Heart left ventricle (tissue), 16 donors: Measurements from ENCODE around the gene RWDD3. TPM values are rescaled to one million over a fixed set of nuclear protein-coding genes. Genes with fewer than 3 reads are reported as not detected.

Source experiments
- ATAC-seq, 4 donors: fragments of 200-7000 bp; cut with Tn5 transposase; one replicate each; pipeline ENCODE4 v1.9.1; 2020 to 2022; ENCODE audit warnings: moderate library complexity in 4 of 4, mild to moderate bottlenecking in 3 of 4, moderate number of reproducible peaks in 1 of 4
- DNase-seq, 5 donors: peaks; one replicate each; pipeline ENCODE4 v3.0.0-alpha.2; 2020
- H3K27ac ChIP-seq, 12 donors: fragments of 200-600 bp; sonication (generic) in 4 of 12; one replicate each; pipeline versions ENCODE4 v1.5.0 to v1.8.0; 2016 to 2022; ENCODE audit warnings: mild to moderate bottlenecking in 2 of 12
- H3K27me3 ChIP-seq, 9 donors: fragments of 200-600 bp; sonication (generic) in 2 of 9; one replicate each; pipeline versions ENCODE4 v1.5.1 to v1.8.0; 2016 to 2022; ENCODE audit warnings: mild to moderate bottlenecking in 3 of 9
- H3K36me3 ChIP-seq, 9 donors: fragments of 200-600 bp; sonication (generic) in 2 of 9; one replicate each; pipeline versions ENCODE4 v1.5.0 to v1.8.0; 2018 to 2022; ENCODE audit warnings: mild to moderate bottlenecking in 2 of 9
- H3K4me1 ChIP-seq, 12 donors: fragments of 200-600 bp; sonication (generic) in 4 of 12; one replicate each; pipeline versions ENCODE4 v1.5.0 to v1.8.0; 2016 to 2022; ENCODE audit warnings: mild to moderate bottlenecking in 3 of 12
- H3K4me3 ChIP-seq, 12 donors: fragments of 200-600 bp; sonication (generic) in 4 of 12; one replicate each; pipeline versions ENCODE4 v1.5.0 to v1.8.0; 2017 to 2022; ENCODE audit warnings: mild to moderate bottlenecking in 9 of 12, moderate library complexity in 4 of 12
- H3K9me3 ChIP-seq, 12 donors: fragments of 200-600 bp; sonication (generic) in 4 of 12; one replicate each; pipeline versions ENCODE4 v1.5.0 to v1.8.0; 2016 to 2022; ENCODE audit warnings: mild to moderate bottlenecking in 1 of 12
- CTCF ChIP-seq, 12 donors: fragments of 200-600 bp; sonication (generic) in 4 of 12; IDR thresholded peaks; one replicate each; pipeline versions ENCODE4 v1.5.0 to v1.8.0; 2018 to 2022; ENCODE audit warnings: antibody characterized with exemption in 12 of 12, mild to moderate bottlenecking in 5 of 12
- POLR2A ChIP-seq, 2 donors: fragments of 450-650 bp; IDR thresholded peaks; one replicate each; pipeline ENCODE4 v1.6.1; 2017; ENCODE audit warnings: antibody characterized with exemption in 2 of 2, mild to moderate bottlenecking in 2 of 2, moderate library complexity in 2 of 2
- WGBS, 4 donors: extraction: QIAGEN DNeasy Blood & Tissue Kit in 2 of 4; methylation state at CpG; one replicate each; pipeline versions ENCODE4 v1.1.5 to v1.1.7; 2013 to 2018; 5-methylcytosine and 5-hydroxymethylcytosine counted together
- intact Hi-C, 10 donors: fragments of 100-400 bp; cut with DNase I; formaldehyde crosslinking; loops; one replicate each; pipeline versions ENCODE4 v1.11.1 to v1.14.2; 2022
- polyA plus RNA-seq, 2 donors: library from polyadenylated mRNA; stranded (reverse); fragments of 200-250 nt; gene quantifications; one replicate each; pipeline ENCODE4 v1.2.3, GENCODE V29; 2013
- total RNA-seq, 9 donors: library from RNA; depleted of rRNA in 2 of 9; stranded (reverse); fragments of >200 nt in 2 of 9; fragmentation: NEBNext Ultra II Directional in 3 of 9; extraction: Animal tissue kit (Norgen Biotek cat#: 25700) in 3 of 9; gene quantifications; one replicate each; pipeline versions ENCODE4 v1.1.0 to v1.2.4, GENCODE V29; 2016 to 2023
- donor health status: ischemic (EF 13 %, LVEDD 7.1; RV severe dilation, severe dysfunction).
- donor health status: healthy with polysubstance abuse.
- donor health status: DM: no; HTN: yes; CAD: no.
- donor health status: DM: no; HTN: no; CAD: no.
- donor health status: ischemic (EF 25% LVEDD 6.9; RV normal size, moderate dysfunction).
- donor health status: ischemic (EF 25% LVEDD 5.7; RV mildly dilated, moderate dysfunction).
- donor health status: healthy.
- donor health status: DM: yes; HTN: yes; CAD: no.
- donor health status: ischemic (EF 35%, LVEDD 5.7; RV mildly dilated, moderate dysfunction).
- donor health status: nonischemic (EF 11% LVEDD 7.7; RV severe dilation, severe dysfunction).
- donor health status: DM: yes; HTN: yes; CAD: no.
- donor health status: PGD.
- donor health status: ischemic (EF 29% LVEDD 5.4; RV normal size, mild dysfunction).
- donor health status: nonischemic (EF 23%, LVEDD 6.1; RV moderate dilation, normal function).

Gene RWDD3
- total and polyA plus RNA-seq, 11 donors: 8.9 to 41.1 (median 14.8) TPM

GRCh38 chr1:95222629-95223028 is 11.4 kb upstream of the RWDD3 start:
- no peaks in the 10 kb centered on the region for H3K27me3 ChIP-seq
- H3K4me3 ChIP-seq: no peak overlapping the region
- intact Hi-C loops: no loop called here
- H3K36me3 ChIP-seq: peaks cover 0 to 4% (median 0%) of the 10 kb centered on the region in 9 donors
- peaks cover 0 to 19% (median 6%) of the 10 kb centered on the region in 12 donors for H3K4me1 ChIP-seq
- ATAC-seq (no peak), DNase-seq (no peak)
- TF ChIP-seq CTCF (IDR thresholded peaks at IDR 0.05) (no peak), POLR2A (IDR thresholded peaks at IDR 0.05) (no peak)
- 73 to 91% (median 79%) methylated on average over 2 of the region's 2 CpGs for WGBS, 4 donors
- no peaks in the 10 kb centered on the region for H3K9me3 ChIP-seq
- H3K27ac ChIP-seq: peak overlapping the region in 2 of 12 donors; percentile 6 to 16

DNA sequence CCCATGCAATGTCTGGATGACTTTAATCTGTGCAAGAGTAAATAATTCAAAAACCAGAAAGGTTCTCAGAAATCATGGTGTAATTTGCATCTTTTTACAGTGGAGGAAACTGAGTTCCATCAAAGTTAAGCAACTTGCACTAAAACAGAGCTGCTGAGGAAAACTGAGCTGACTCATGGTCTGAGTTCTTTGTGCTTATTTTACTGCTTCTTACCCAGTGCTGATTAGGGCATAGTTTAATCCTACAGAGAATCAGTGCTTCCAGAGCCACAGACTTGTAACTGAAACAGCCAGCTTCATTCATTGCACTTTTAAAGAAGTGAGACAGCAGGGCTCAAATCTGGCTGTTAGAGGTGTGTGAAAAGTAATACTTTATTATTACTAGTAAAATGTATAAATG is 10.9 kb upstream of the RWDD3 start:
- Histone ChIP-seq H3K27me3 (no peaks in the 10 kb centered on the region), H3K9me3 (no peaks in the 10 kb centered on the region), H3K27ac (peak overlapping the region in 2 of 12 donors; percentile 6 to 16), H3K4me3 (no peak overlapping the region), H3K4me1 (peaks cover 0 to 19% (median 6%) of the 10 kb centered on the region in 12 donors), H3K36me3 (peaks cover 0 to 4% (median 0%) of the 10 kb centered on the region in 9 donors)
- ATAC-seq (peak; percentile 19 to 79 (median 71)), DNase-seq (no peak)
- no peak for TF ChIP-seq CTCF (IDR thresholded peaks at IDR 0.05)
- no peak for TF ChIP-seq POLR2A (IDR thresholded peaks at IDR 0.05)
- intact Hi-C loops: no loop called here

DNA sequence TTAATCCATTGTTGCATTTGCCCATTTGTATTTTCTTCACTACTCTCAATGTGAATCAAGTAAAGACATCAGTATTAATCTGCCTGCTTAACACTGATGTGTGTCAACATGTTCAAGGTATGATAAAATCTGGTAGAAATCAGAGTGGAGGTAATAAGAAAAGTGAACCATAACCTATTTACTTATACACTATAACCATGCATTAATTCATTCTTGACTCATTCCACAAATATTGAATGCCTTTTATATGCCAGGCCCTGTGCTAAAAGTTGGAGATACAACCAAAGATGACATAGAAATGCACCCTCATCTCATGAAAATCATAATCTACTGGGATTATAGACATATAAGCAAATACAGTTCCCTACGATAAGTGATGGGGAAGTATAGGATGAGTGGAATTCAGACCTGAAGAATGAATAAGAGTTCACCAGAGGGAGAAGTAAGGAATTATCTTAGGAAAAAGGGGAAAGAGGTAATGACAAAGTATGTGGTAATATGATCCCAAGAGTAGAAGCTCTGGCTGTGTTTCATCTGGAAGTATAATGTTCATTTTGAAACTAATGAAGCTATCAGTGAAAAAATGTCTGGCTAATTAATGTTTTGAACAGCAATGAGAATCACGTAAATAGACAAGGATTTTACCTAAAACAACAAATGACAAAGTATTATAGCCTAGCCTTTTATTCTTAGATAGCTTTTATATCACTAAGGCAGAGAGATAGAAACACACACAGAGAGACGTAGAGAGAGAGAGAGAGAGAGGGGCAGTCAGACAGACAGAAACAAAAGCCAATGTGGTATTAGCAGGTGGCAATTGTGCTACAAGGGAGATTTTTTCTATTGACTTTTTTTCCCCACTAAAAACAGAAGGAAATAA is 7.0 kb upstream of the RWDD3 start:
- Histone ChIP-seq H3K4me3 (peak overlapping the region in 1 of 12 donors; percentile 24), H3K27ac (peak overlapping the region in 9 of 12 donors; percentile 7 to 67 (median 48)), H3K36me3 (no peaks in the 10 kb centered on the region), H3K27me3 (no peaks in the 10 kb centered on the region), H3K4me1 (peaks cover 0 to 46% (median 17%) of the 10 kb centered on the region in 12 donors), H3K9me3 (no peaks in the 10 kb centered on the region)
- intact Hi-C loops: no loop called here
- peak in 3 of 4 donors; percentile 21 to 41 (median 34) for ATAC-seq
- WGBS, 4 donors: 51 to 61% (median 56%) methylated on average over 3 of the region's 3 CpGs
- no peak for TF ChIP-seq CTCF (IDR thresholded peaks at IDR 0.05)
- TF ChIP-seq POLR2A (IDR thresholded peaks at IDR 0.05): no peak
- no peak for DNase-seq

GRCh38 chr1:95229037-95229436 is 5.0 kb upstream of the RWDD3 start:
- H3K27me3 ChIP-seq: no peaks in the 10 kb centered on the region
- intact Hi-C loops: no loop called here
- ATAC-seq: no peak
- H3K9me3 ChIP-seq: no peaks in the 10 kb centered on the region
- WGBS, 4 donors: 61 to 70% (median 67%) methylated on average over 5 of the region's 5 CpGs
- H3K36me3 ChIP-seq: no peaks in the 10 kb centered on the region
- peaks cover 0 to 53% (median 23%) of the 10 kb centered on the region in 12 donors for H3K4me1 ChIP-seq
- no peak for TF ChIP-seq POLR2A (IDR thresholded peaks at IDR 0.05)
- no peak for TF ChIP-seq CTCF (IDR thresholded peaks at IDR 0.05)
- no peak overlapping the region for H3K27ac ChIP-seq
- no peak overlapping the region for H3K4me3 ChIP-seq
- no peak for DNase-seq
